Activated CD8-positive, alpha-beta memory T cell treated with anti-CD3 and anti-CD28 coated beads, Interleukin-2, amount 50 U/mL, for 1 hour (primary cell): ENCODE measurements around the gene AGPAT4.
A peak's percentile ranks its signal among the peaks of the same experiment; 100 is the strongest.
"Not testable (repeated sequence)": the region's sequence is repeated elsewhere in the genome, so short reads cannot be mapped to it uniquely, and the experiment has no call there.

Experiments
- DNase-seq: peaks from one replicate; pipeline ENCODE4 v3.0.0-alpha.2; 2020; ENCODE audit errors: extremely low read depth

The AGPAT4 gene, protein sequence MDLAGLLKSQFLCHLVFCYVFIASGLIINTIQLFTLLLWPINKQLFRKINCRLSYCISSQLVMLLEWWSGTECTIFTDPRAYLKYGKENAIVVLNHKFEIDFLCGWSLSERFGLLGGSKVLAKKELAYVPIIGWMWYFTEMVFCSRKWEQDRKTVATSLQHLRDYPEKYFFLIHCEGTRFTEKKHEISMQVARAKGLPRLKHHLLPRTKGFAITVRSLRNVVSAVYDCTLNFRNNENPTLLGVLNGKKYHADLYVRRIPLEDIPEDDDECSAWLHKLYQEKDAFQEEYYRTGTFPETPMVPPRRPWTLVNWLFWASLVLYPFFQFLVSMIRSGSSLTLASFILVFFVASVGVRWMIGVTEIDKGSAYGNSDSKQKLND

DNA sequence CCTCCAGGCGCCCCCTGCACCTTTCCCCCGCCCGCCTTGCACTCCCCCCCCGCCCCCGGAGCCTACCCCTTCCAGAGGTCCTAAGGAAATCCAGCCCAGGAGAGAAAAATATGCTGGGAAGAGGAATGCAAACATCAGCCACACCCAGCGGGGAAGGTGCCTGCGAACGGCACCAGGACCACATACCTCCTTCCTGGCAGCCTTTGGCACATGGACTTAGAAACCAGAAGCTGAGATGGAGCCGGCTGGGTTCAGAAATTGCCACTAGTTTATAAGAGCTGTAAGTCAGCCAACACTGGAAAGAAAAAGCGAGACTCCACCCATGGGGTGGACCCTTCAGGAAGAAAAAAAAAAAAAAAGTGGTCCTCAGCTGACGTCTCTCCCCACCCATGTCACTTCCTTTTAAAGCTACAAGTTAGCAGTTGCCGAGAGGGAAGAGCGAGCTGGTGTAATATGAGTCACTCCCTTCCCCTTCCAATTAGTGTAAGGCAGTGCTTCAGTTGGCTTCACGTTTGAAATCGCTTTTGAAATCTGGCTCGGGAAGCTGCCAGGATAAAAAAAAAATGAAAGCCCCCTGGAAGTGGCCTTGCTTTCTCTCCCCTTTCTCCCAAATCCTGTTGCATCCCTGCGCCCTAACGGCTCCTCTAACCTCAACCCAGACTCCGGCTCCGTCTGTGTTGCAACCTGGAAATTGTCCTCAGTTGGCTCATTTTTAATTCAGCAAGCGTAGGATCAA is at the start of gene AGPAT4:
AGPAT4 (minus strand) TSS at position 310 of the 736 bp plus-strand sequence. CDS start 41,848 bp downstream, outside the sequence.
- peak; percentile 52 for DNase-seq

- no peak for DNase-seq
These were observed 45.4 kb upstream of the AGPAT4 start for GRCh38 chr6:161319231-161319630.

DNA sequence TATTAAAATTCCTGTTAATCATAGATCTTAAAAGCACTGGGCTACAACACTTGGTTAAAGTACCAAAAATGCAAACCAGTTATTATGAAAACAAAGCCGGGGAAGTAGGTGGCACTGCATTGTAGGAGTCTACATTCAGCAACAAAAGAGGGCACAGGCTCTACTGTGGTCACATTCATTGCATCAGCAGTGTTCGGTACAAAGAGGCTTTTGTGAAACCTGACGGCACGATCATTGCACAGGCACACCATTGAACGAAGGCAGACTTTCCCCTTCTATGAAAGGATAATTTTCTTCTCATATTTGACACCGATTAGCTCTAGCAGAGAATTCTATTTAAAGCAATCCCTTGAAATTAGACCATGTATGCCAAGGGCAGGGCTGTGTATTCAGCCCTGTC is 44.6 kb upstream of the AGPAT4 start:
- no peak for DNase-seq

DNA sequence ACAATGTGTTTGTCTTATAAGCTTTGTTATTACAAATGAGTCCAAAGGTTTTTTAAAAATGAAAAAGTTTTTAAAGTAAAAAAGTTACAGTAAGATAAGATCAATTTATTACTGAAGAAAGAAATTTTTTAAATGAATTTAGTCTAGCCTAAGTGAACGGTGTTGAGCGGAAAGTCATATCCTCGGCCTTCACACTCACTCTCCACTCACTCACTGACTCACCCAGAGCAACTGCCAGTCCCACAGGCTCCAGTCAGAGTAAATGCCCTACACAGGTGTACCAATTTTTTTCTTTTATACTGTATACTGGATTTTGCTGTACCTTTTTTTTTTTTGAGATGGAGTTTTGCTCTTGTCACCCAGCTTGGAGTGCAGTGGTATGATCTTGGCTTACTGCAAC is 42.7 kb upstream of the AGPAT4 start:
- no peak for DNase-seq

DNA sequence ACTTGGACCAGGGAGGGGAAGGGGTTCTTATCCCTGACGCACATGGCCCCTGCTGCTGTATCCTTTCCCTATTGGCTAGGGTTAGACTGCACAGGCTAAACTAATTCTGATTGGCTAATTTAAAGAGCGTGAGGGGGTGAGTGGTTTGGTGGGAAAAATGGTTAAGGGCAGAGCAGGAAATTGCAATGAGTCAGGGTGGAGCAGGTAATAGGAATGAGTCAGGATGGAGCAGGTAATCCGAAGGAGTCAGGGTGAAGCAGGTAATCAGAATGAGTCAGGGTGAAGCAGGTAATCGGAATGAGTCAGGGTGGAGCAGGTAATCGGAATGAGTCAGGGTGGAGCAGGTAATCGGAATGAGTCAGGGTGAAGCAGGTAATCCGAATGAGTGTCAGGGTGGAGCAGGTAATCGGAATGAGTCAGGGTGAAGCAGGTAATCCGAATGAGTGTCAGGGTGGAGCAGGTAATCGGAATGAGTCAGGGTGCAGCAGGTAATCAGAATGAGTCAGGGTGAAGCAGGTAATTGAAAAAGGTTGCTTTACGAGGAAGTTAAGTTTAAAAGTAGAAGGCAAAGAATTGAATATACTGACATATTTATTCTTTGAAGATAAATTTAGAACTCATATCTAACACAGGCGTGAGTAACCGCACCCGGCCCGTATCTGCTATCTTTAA is 41.5 kb upstream of the AGPAT4 start:
- DNase-seq, result not testable (repeated sequence)

- DNase-seq, result not testable (repeated sequence)
These were observed 40.8 kb upstream of the AGPAT4 start for GRCh38 chr6:161314541-161315245.

- no peak for DNase-seq
These were observed 40.2 kb upstream of the AGPAT4 start for GRCh38 chr6:161313940-161314509.

GRCh38 chr6:161313475-161313874 is 39.6 kb upstream of the AGPAT4 start:
- DNase-seq, result not testable (repeated sequence)

- not testable (repeated sequence) for DNase-seq
These were observed 35.9 kb upstream of the AGPAT4 start for GRCh38 chr6:161309774-161310173.

DNA sequence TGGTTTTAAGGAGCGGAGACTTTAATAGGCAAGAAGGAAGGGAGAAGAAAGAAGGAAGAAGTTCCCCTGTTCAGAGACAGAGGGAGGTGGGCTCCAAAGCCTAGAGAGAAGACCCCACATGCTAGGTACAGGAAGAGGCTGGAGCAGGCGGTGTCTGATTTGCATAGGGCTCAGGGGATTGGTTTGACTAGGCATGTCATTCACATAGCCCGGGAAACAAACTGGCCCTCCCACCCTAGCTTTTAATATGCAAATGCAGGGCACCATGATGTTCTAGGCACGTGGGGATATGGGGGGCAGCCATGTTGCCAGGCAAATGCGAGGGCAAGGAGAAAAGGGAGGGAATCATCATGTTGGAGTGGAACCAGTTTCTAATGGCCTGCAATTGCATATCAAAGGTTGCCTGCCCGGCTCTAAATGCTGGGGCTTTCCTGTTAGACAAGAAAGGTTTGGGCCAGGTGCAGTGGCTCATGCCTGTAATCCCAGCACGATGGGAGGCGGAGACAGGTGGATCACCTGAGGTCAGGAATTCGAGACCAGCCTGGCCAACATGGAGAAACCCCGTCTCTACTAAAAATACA is 34.3 kb upstream of the AGPAT4 start:
- DNase-seq, result no peak

DNA sequence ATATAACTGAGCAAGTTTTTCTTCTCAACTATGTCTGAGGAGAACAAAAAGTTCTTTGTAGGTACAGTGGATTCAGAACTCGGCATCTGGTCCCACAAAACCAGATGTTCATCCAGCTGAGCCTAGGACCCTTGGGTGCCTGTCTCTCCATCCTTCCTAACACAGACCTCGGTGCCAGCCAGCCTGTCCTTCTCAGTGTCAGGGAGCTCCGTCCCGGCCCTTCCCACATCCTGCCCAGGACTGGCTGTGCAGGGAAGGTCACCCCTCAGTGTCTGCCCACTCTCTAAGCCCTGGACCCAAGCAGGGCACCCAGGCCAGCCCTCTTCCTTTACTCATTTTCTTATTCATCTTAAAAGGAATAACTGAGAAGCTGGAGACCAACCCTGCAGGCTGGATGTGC is 32.0 kb upstream of the AGPAT4 start:
- no peak for DNase-seq

DNA sequence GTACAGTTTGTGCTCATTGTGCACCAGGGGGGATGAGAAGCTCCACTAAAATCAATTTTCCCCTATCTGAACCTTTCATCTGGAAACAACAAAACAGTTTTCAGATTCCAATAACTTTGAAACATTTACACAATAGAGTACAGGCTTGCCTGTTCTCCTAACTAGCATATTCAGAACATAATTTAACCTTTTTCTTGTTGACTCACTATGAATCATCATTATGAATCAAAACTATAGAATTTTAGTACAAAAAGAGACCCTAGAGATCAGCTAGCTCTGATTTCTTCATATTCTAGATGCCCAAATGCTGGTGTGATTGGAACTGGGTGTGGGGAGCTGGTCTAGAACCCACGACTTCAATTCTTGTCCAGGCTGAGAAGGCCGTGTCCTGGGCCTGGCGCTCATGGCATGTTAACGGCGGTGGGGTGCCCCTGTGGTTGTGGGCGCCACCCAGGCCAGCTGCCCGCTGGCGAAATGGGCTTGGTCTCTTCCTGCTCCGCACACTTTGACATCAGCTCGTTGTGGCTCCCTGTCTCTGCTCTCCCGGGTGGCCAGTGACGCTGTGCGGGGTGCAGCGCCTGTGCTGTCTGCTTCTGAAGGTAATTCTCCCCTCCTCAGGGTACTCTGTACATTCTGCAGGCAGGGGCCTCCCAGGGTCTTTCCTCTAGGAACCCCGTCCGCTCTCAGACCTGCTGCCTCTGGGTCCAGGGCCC is 29.9 kb upstream of the AGPAT4 start:
- no peak for DNase-seq

DNA sequence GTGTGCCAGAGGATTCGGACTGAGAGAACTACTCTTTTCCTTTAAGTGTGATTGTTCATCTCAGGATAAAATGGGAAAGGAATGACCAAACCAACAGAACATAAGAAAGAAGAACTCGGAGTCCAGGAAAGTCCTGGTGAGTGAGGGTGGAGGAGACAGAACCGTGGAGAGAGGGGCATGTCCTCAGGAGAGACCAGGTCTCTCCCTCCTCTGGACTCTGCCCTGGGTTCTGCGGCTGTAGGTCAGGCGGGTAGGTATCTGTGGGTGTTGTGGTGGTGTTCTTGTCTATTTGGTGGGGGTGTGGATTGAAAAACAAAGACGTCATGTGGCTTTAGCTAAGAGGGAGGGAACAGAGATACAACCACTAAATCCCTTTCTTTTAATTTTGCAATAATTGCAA is 29.1 kb upstream of the AGPAT4 start:
- DNase-seq, result no peak

- no peak for DNase-seq
These were observed 27.5 kb upstream of the AGPAT4 start for GRCh38 chr6:161301338-161301737.

- DNase-seq, result no peak
These were observed 27.0 kb upstream of the AGPAT4 start for GRCh38 chr6:161300823-161301222.

DNA sequence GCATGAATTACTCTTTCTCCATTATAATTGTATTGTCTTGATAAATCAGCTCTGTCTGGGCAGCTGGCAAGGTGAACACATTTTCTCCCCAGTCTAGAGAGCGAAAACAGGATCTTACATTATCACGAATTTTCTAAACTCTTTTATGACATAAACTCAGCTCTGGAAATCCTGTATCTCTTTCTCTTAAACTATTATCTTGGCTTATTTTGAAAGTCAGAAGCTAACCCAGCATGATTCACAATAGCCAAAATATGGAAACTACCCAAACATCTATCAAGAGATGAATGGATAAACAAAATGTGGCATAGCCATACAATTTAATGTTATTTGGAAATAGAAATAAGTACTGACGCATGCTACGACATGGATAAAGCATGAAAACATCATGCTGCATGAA is 25.9 kb upstream of the AGPAT4 start:
- DNase-seq, result no peak

DNA sequence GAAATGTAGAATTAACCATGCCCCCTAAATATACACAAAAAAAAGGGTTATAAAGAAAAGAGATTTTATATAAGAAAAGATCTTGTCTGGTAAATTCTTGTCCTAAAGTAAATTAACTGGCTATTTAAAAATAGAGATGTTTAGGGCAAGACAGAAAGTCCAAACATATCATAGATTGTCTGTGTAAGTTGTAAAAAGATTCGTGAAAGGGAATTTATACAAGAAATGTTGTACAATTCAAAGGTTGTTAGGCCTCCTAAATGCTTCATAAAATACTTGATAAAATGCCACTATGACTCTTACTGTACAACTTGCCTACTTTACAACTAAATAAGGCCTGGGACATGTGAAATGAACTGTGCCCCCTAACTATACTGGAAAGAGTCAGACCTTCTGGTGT is 21.9 kb upstream of the AGPAT4 start:
- DNase-seq, result no peak

GRCh38 chr6:161292650-161293281 is 18.9 kb upstream of the AGPAT4 start:
- no peak for DNase-seq

DNA sequence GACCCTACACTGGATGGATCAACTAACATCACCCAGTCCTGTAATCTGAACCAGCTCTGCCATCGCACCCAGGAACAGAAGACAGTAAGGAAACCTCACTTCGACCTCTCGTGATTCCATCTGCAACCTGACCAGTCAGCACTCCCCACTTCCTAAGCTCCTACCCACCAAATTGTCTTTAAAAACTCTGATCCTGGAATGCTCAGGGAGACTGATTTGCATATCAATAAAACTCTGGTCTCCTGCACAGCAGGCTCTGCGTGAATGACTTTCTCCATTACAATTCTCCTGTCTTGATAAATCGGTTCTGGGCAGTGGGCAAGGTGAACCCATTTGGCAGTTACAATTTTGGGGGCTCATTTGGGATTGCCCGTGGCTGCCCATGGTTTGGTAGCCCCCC is 18.3 kb upstream of the AGPAT4 start:
- no peak for DNase-seq

DNA sequence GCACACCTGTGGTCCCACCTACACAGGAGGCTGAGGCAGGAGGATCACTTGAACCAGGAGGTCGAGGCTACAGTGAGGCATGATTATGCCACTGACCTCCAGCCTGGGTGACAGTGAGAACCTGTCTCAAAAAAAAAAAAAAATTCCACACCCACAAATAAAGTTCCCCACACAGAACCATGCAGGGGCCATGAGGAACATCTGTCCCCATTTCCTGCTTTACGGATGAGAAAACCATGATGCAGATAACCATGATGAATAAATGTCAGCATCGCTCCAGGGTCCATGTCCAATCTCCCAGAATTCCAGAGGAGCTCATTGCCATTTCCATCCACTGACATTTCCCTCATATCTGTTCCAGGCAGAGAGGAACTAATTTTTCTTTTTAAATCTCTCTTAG is 16.9 kb upstream of the AGPAT4 start:
- DNase-seq, result no peak
